AG04449 (cell line): ENCODE results near the gene DNAH17.

Experiments
- CTCF ChIA-PET: fragments of 350-600 bp; formaldehyde crosslinking; extraction: SDS; loops from one replicate; lab custom pipeline; 2021; ENCODE audit warnings: antibody characterized with exemption; lab: Yijun Ruan, JAX
- POLR2A ChIA-PET: fragments of 400-600, 350-600 bp; formaldehyde crosslinking; extraction: SDS; loops from one replicate; lab custom pipeline; 2020; ENCODE audit warnings: antibody characterized with exemption, inconsistent platforms; lab: Yijun Ruan, JAX
- DNase-seq: peaks from one replicate; pipeline ENCODE4 v3.0.0-alpha.2; 2010; ENCODE audit warnings: low read depth, low spot score
- H3K4me3 ChIP-seq: 2 replicates; pipeline ENCODE4 v1.5.1; 2011; ENCODE audit warnings: low read depth, mild to moderate bottlenecking, control low read depth, low read length
- CTCF ChIP-seq: IDR thresholded peaks from one replicate; pipeline ENCODE4 v1.5.1; 2011; ENCODE audit warnings: mild to moderate bottlenecking, moderate library complexity, low read length, control low read depth, inconsistent platforms; ENCODE audit not compliant: insufficient read depth; ENCODE audit errors: missing control alignments

The DNAH17 gene

GRCh38 chr17:78538033-78538776, 39.0 kb downstream of the DNAH17 start:
- ChIA-PET POLR2A (no interaction called here), CTCF (no interaction called here)
- H3K4me3 ChIP-seq, result no peak overlapping the region
- no peak for DNase-seq
- no peak for TF ChIP-seq CTCF

DNA sequence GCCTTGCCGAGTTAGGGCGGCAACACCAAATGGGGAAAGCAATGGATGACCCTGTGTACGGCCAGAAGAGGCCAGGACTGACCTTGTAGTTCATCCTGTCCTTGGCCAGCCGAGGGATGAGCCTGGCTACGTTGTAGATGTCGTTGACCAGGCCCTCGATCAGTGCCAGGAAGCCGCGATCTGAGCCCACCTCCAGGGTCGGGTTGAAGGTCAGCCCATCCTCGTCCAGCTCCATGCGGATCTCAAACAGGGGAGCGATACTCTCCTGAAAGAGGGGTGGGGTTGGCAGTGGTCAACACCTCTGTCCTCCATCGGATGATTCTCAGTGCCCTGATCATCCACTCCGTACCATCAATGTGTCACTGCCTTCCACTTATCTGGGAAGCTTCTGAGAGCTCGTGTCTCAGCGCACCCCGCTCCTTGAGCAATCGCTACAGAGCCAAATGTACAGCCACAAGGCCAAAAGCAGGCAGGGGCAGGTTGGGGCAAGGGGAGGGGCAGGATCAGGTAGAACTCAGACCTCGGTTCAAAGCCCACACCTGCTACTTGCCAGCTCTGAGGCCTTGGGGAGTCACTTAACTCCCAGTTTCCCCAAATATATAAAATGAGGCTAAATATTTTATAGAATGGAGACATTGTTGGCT, 39.9 kb downstream of the DNAH17 start:
- TF ChIP-seq CTCF, result no peak
- ChIA-PET CTCF (interaction anchor here (0.6 to 0.7 kb wide), 2 partner anchors 188 to 421 kb away, joined by 3 to 4 read pairs; no protein-coding TSS in a partner anchor), POLR2A (no interaction called here)
- H3K4me3 ChIP-seq, result no peak overlapping the region
- no peak for DNase-seq

GRCh38 chr17:78535273-78536197, 41.7 kb downstream of the DNAH17 start:
- DNase-seq, result no peak
- ChIA-PET CTCF (interaction anchor here (1.6 kb wide), 1 partner anchor 173 kb away, joined by 6 read pairs; no protein-coding TSS in a partner anchor), POLR2A (no interaction called here)
- TF ChIP-seq CTCF, result no peak
- no peak overlapping the region for H3K4me3 ChIP-seq

DNA sequence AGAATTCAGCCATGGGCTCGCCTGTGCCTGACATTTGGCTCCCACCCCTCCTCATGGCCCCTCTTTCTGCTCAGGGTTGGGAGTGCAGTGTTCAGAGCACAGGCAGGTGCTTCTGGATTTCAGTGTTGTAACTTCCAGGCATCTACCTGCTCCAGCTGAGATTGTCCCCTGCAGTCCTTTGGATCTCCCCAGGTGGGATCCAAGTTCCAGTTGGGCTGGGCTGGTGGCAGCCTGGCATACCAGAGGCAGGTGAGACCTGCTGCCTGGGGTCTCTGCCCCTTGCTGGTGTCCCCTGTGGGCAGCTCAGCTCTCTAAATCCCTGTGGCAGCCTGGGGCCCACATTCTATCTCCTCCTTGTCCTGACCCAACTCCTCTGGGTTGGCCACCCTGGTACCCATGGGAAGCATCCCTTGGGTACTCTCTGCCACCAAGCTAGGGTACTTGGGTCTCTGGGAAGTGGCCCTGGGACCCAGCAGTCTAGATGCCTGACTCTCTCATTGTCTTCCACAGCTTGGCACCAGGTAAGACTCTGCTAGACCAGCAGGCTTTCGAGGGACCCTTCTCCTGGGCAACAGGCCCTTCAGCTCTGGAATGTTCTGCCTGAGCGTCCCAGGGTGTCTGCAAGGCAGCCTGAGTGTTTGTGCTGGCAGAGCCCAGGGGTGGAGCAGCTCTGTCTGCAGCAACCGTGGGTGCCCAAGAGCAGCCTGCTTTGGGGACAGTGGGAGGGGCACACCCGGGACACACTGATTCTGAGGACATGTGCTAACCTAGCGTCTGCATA, 42.5 kb downstream of the DNAH17 start:
- no peak for DNase-seq
- ChIA-PET POLR2A (no interaction called here), CTCF (interaction anchor here (1.6 kb wide), 1 partner anchor 174 kb away, joined by 6 read pairs; no protein-coding TSS in a partner anchor)
- no peak overlapping the region for H3K4me3 ChIP-seq
- no peak for TF ChIP-seq CTCF

GRCh38 chr17:78532922-78533640, 44.1 kb downstream of the DNAH17 start:
- ChIA-PET POLR2A (no interaction called here), CTCF (no interaction called here)
- no peak overlapping the region for H3K4me3 ChIP-seq
- DNase-seq, result no peak
- TF ChIP-seq CTCF, result no peak
